ENCODE results near the gene EXOC7.

Gene EXOC7

GRCh38 chr17:76088041-76088867 lies 15.3 kb downstream of the EXOC7 start:
- TF ChIP-seq ZFX (IDR thresholded peaks at IDR 0.05; ENCODE audit: borderline replicate concordance) (no peak), CTCF (IDR thresholded peaks at IDR 0.05) (peak; percentile 9; the same call in 1 of the 2 replicates)
- no peak overlapping the region for H3K27ac ChIP-seq

- TF ChIP-seq ZFX (IDR thresholded peaks at IDR 0.05; ENCODE audit: borderline replicate concordance) (no peak), CTCF (IDR thresholded peaks at IDR 0.05) (no peak)
- H3K27ac ChIP-seq = no peak overlapping the region
These were observed 16.1 kb downstream of the EXOC7 start for GRCh38 chr17:76087531-76087930.

- TF ChIP-seq CTCF (IDR thresholded peaks at IDR 0.05) (no peak), ZFX (IDR thresholded peaks at IDR 0.05; ENCODE audit: borderline replicate concordance) (no peak)
- no peak overlapping the region for H3K27ac ChIP-seq
These were observed 17.2 kb downstream of the EXOC7 start for GRCh38 chr17:76086384-76086783.

GRCh38 chr17:76085731-76086366 lies 17.7 kb downstream of the EXOC7 start:
- no peak for TF ChIP-seq ZFX (IDR thresholded peaks at IDR 0.05; ENCODE audit: borderline replicate concordance)
- TF ChIP-seq CTCF (IDR thresholded peaks at IDR 0.05) = no peak
- no peak overlapping the region for H3K27ac ChIP-seq

- H3K27ac ChIP-seq = no peak overlapping the region
- TF ChIP-seq CTCF (IDR thresholded peaks at IDR 0.05) = no peak
- no peak for TF ChIP-seq ZFX (IDR thresholded peaks at IDR 0.05; ENCODE audit: borderline replicate concordance)
These were observed 18.4 kb downstream of the EXOC7 start for GRCh38 chr17:76085066-76085730.

GRCh38 chr17:76083536-76084182 lies 19.9 kb downstream of the EXOC7 start:
- H3K27ac ChIP-seq = no peak overlapping the region
- TF ChIP-seq ZFX (IDR thresholded peaks at IDR 0.05; ENCODE audit: borderline replicate concordance) (no peak), CTCF (IDR thresholded peaks at IDR 0.05) (no peak)

Measured in 22Rv1 (cell line).